ENCODE results near the gene DDX51.

GRCh38 chr12:132153501-132154340, 9.6 kb upstream of the DDX51 start:
- TF ChIP-seq, protein P1, sequence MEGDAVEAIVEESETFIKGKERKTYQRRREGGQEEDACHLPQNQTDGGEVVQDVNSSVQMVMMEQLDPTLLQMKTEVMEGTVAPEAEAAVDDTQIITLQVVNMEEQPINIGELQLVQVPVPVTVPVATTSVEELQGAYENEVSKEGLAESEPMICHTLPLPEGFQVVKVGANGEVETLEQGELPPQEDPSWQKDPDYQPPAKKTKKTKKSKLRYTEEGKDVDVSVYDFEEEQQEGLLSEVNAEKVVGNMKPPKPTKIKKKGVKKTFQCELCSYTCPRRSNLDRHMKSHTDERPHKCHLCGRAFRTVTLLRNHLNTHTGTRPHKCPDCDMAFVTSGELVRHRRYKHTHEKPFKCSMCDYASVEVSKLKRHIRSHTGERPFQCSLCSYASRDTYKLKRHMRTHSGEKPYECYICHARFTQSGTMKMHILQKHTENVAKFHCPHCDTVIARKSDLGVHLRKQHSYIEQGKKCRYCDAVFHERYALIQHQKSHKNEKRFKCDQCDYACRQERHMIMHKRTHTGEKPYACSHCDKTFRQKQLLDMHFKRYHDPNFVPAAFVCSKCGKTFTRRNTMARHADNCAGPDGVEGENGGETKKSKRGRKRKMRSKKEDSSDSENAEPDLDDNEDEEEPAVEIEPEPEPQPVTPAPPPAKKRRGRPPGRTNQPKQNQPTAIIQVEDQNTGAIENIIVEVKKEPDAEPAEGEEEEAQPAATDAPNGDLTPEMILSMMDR (conservative IDR thresholded peaks at IDR 0.05; ENCODE audit: low read length), result peak; percentile 83
- TF ChIP-seq EZH2phosphoT487 (IDR thresholded peaks at IDR 0.05; ENCODE audit: borderline replicate concordance), result no peak
